Anterior cingulate cortex (tissue), 58 donors: ENCODE results near the gene MEGF11.
"Not testable (repeated sequence)": the region's sequence is repeated elsewhere in the genome, so short reads cannot be mapped to it uniquely, and the experiment has no call there.

Experiments
- DNase-seq, 58 donors: peaks; one replicate each; lab custom pipeline; 2025; lab: John Stamatoyannopoulos, UW

MEGF11 gene

DNA sequence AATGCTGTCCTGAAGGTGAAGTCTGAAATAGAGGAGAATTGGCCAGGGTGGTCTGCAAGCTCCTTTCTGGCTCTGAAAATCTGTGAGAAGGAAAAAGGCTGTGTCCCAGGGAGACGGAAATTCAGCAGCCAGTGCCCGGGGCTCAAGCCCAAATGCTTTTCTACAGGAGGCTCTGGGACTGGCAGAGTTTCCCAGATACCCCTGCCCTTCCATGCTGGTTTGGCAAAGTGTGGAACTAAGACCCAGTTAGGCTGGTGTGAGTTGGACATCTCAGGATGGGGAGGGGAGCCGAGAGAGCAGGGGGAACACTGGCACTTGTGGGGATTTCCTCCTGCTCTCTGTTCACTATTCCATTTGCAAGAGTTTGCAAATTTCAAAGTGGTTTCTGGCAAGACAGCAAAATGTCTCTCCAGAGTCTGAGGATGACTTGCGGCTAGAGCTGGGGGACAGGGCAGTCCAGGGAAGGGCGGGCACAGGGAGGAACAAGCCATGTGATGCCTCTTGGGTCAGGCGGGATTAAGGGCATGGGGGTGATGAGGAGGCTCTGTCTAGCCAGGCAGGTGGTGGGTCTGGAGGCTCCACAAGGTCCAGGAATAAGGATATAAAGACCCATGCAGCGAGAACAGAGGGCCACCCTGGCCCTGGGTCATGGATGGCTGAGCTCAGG is 231.9 kb downstream of the MEGF11 start:
- DNase-seq = peak in 1 of 58 donors; percentile 10

DNA sequence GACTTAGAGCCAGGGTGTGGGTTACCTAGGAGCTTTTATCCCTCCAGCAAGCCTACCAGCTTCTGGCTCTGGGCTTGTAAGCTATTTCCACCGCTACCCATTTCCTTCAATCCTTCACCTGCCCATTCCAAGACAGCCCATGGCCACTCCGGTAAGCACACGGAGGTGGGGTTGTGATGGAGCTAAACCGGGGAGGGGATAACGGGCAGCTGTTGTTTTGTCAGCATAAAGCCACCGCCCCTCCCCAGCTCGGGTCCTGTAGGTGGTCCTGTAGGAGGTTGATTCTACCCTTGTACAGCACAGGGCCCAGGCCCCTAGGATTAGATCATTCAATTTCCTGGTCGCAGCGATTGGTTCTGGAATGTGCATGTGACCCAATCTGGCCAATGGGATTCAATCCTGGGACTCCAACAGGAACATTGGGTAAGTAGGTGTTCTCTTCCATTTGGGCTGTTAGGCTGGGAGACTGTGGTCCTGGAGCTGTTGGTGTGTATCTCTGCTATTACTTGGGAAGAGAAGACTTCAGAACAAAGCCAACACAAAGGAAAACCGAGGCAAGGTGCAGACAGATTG is 233.6 kb downstream of the MEGF11 start:
- DNase-seq = no peak

GRCh38 chr15:66019368-66019767 is 234.2 kb downstream of the MEGF11 start:
- DNase-seq = no peak

DNA sequence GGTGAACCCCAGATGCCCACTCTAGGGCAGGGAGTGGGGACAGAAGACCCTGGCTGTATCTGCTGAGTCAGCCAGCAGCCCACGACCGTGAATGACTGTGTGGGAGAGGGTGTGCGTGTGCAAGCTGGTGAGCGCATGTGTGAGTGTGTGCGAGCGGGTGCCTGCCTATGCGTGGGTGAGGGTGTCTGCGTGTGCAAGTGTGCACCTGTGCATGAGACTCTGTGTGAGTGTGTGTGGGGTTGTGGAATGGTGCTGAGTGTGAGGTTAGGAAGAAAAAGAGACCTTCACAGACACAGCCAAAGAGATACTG is 235.1 kb downstream of the MEGF11 start:
- no peak for DNase-seq

GRCh38 chr15:66017792-66018487 is 235.6 kb downstream of the MEGF11 start:
- DNase-seq = no peak

- DNase-seq = no peak
Observed at GRCh38 chr15:66017000-66017399, 236.6 kb downstream of the MEGF11 start.

GRCh38 chr15:66016199-66016598 is 237.4 kb downstream of the MEGF11 start:
- DNase-seq = no peak

GRCh38 chr15:66014635-66015182 is 238.8 kb downstream of the MEGF11 start:
- DNase-seq = no peak

GRCh38 chr15:66014022-66014421 is 239.5 kb downstream of the MEGF11 start:
- DNase-seq = no peak

- no peak for DNase-seq
Observed at GRCh38 chr15:66008940-66009562, 244.5 kb downstream of the MEGF11 start.

DNA sequence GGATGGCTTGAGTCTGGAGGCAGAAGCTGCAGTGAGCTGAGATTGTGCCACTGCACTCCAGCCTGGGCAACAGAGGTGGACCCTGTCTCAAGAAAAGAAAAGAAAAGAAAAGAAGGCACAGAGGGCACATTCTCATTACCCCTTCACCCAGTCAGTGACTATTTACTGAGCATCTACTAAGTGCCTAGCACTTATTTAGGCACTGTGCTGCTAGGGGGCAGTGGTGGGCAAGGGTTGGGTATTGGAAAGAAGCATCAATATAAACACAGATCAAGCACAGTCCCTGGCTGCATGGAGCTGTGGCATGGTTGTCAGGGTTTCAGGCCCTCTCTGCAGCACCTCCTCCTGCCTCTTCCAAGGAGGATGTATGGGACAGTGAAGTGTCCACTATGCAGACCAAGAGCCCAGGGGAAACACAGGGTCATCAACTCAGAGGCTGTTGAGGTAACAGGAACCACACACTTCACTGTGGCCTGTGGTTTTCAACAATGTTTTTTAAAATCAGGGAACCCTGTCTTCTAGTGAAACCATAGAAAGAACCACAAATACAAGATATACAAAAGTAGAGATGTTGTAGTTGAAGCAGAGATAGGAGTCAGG is 245.8 kb downstream of the MEGF11 start:
- no peak for DNase-seq

DNA sequence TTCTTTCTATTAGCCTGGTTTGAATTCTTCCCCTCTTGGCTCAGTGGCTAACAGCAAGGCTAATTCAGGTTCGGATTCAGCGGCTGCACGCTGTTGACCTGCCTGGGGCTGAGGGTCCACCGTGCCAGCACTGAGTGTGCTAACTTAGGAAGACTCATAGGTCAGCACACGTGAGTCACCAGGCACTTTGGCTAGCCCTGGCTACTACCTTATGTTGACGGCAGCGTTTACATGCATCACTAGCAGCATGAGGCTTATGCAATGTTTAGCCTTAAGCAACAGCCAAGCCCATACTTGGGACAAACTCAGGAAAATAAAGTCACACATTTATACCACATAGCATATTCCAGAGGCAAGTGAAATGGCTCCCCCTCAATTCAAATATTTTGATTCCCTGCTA is 246.6 kb downstream of the MEGF11 start:
- DNase-seq = no peak

DNA sequence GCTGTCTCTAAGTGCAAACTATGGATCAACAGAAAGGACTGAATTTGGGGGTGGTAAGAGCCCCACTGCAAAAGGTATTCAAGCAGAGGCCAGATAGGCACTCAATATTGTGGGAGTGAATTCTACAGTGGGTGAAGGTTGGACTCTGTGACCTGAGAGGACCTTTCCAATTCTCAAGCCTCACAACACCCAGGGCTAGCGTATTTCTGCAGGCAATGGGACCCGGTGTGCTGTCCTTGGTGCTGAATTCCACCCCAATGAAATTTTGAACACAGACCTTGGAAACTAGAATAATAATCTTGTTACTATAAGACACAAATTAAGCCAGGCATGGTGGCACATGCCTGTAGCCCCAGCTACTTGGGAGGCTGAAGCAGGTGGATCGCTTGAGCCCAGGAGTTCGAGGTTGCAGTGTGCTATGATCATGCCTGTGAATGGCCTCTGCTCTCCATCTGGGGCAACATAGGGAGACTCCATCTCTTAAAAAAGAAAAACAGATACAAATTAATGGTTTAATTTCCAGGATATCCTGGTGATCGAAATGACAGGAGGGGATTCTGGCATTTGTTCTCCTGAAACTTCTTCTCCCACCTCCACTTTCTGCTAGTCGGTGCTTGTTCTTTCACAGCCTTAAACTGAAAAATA is 248.8 kb downstream of the MEGF11 start:
- no peak for DNase-seq

DNA sequence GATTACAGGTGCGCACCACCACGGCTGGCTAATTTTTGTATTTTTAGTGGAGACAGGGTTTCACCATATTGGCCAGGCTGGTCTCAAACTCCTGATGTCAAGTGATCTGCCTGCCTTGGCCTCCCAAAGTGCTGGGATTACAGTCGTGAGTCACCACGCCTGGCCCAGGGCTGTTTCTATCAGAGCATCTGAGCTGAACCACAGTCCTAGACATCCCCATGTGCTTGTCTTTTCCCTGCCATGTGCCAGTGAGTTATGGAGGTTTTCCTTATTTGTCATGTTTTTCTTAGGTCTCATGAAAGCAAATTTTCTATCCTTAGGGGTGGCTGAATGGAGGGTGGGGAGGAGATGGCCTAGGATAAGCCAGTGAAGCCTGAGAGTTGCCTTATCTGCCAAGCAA is 250.4 kb downstream of the MEGF11 start:
- DNase-seq = not testable (repeated sequence)

- DNase-seq = no peak
Observed at GRCh38 chr15:66001717-66002426, 251.7 kb downstream of the MEGF11 start.

- no peak for DNase-seq
Observed at GRCh38 chr15:66001042-66001441, 252.5 kb downstream of the MEGF11 start.

DNA sequence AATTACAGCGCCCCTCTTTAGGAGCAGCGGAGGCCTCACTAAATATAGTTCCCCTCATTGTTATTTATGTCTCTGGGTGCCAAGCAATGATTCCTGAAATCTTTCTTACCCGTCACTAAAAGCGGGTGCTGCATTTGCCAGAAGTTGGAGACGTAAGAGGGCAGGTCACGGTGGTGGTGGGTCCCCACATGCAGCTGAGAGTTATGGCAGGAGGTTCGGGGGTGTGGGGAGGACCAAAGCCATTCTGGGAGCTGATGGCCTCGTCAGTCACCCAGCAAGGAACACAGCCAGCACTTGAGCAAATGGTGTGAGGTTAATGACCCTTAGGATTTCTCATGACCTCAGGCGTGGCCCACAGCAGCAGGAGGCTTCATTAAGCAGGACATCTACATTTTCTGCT is 255.1 kb downstream of the MEGF11 start:
- no peak for DNase-seq

GRCh38 chr15:65996901-65997300 is 256.6 kb downstream of the MEGF11 start:
- DNase-seq = no peak

DNA sequence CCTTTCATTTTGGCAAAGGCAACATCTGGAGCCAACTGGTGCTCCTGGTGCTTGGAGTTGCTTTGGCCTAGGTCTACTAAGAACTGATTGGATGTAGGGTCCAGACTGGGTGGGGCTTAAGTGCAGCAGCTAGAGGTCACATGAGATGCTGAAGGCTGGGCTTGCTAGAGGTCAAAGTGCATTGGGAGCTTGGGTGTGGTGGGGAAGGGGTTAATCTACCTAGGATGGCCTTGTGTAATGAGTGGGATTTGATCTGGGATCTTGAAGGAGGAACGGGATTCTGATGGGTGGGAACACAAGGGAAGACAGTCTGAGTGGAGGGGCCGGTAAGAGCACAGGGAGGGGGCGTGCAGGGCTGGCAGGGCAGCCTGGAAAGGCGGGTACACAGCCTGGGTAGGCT is 258.7 kb downstream of the MEGF11 start:
- DNase-seq = no peak

DNA sequence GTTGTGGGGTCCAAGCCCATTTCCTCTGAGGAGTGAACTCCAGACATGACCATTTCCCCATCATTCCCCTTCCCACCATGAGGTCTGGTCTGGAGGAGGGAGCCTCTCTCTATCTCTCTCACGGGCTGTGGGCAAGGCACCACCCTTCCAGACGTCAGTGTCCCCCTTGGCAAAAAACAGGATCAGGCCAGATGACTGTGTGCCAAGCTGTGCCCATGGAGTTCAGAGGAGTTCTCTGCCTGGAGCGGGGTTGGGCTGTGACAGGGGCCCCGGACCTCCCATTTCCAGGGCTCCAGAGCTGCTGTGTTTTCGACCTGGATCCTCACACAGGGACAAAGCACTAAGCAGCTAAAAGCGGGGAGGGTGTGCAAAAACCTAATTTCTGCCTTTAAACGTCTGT is 259.8 kb downstream of the MEGF11 start:
- no peak for DNase-seq
